Endometrium (tissue), 2 donors: ENCODE measurements around the gene DEAF1.
"Not testable (repeated sequence)": the region's sequence is repeated elsewhere in the genome, so short reads cannot be mapped to it uniquely, and the experiment has no call there.

ENCODE experiments used
- FAIRE-seq: peaks from 2 replicates; lab custom pipeline; 2012; peaks lifted over from hg19 to GRCh38; lab: Jason Lieb, UNC
- donor health status: control.
- donor health status: control.

The DEAF1 gene

GRCh38 chr11:678297-678696 is 16.7 kb downstream of the DEAF1 start:
- no peak for FAIRE-seq

DNA sequence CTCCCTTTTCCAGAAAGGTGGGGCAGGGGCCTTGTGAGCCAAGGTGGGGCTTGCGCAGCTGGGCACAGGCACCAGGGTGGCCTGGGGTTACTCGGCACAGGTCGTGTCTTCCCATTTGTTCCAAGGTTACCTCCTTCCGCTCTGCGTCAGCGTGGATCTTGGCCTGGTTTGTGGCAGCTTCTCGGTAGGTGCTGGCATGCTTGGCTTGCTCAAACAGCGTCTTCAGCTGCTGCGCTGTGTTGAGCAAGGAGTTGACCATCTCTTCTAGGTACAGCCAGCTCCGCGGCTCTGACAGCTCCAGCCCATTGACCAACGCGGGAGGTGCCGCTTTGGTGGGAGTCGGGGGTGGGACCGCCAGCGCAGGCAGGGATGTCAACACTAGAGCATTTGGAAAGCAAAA is 20.6 kb downstream of the DEAF1 start:
- FAIRE-seq: no peak

GRCh38 chr11:673866-674265 is 21.2 kb downstream of the DEAF1 start:
- FAIRE-seq: no peak

DNA sequence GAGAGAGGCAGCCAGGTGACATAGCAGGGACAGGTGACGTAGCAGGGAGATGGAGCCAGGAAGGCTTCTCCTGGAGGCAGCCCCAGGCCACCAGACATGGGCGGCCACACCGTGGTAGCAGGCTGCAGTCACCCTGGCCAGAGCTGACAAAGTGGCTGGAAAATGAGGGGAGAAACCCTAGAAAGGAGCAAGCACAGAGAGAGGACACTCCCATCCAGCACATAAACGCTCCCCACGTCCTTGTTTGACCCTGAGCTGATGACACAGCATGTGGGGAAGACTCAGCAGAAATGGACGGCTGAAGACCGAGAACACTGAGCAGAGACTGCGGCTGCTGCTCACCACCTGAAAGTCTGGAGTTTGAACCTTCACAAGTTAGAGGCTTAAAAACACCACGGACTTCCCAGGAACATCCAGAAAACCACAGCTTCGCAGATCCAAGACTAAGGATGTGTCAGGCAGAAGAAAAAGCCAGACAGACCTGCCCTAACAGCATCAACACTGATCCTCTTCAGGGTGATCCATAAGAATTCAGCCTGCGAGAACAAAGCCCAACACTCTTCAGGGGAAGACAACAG is 29.2 kb downstream of the DEAF1 start:
- FAIRE-seq: no peak

DNA sequence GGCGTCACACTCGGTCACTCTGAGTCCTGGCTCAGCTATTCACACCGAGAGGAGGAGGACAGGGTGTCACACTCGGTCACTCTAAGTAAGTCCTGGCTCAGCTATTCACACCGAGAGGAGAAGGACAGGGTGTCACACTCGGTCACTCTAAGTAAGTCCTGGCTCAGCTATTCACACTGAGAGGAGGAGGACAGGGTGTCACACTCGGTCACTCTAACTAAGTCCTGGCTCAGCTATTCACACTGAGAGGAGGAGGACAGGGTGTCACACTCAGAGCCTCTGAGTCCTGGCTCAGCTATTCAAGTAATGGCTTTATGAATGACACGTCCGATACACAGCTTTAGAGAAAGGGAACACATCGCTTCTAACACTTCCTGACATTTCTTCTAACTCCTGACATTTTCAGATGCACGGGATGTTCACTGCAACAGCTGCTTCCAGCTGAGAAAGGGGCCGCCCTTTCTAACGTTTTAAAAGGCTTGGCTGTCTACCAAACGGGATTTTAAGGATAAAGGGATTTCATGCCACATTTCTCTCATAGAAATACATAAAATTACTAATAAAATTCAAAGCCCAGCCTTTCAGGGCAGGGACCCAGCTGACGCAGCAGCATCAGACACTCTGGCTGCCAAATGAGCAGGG is 29.8 kb downstream of the DEAF1 start:
- FAIRE-seq: no peak

GRCh38 chr11:662689-663274 is 32.2 kb downstream of the DEAF1 start:
- FAIRE-seq: no peak

GRCh38 chr11:660681-661444 is 34.2 kb downstream of the DEAF1 start:
- no peak for FAIRE-seq

GRCh38 chr11:660281-660680 is 34.7 kb downstream of the DEAF1 start:
- no peak for FAIRE-seq

- FAIRE-seq: no peak
Measured at GRCh38 chr11:659532-660085, 35.4 kb downstream of the DEAF1 start.

DNA sequence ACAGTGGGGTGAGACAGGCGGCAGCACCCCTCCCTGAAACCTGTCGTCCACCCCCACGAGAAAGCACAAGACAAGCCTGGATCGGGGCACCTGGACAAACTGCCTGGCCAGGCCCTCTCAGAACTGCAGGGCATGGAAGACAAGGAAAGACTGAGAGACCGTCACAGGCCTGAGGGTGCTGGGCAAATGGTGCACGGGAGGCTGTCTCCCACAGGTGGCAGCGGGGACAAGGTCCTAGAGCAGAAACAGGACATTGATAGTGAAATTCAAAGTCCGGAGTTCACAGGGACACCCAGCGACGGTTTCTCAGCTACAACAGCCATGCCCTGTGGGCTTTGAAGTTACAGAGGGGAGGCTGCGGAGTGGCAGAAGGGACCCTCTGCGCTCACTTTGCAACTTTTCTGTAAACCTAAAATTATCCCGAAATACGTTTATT is 37.3 kb downstream of the DEAF1 start:
- FAIRE-seq: no peak

DNA sequence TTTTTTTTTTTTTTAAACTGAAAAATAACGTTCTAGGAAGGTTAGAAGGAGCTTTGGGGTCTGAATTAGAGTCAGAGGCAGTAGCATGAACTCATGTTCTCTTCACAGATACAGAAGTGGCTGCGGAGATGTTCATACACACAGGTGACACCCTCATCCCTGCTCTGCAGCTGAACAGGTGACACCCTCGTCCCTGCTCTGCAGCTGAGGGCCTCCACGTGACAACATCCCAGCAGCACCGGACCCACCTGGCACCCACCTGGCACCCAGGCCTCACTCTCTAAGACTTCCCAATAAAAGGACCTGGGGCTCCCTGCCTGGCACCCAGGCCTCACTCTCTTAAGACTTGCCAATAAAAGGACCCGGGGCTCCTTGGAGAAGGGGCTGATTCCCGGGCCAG is 38.2 kb downstream of the DEAF1 start:
- FAIRE-seq: no peak

GRCh38 chr11:656426-656825 is 38.6 kb downstream of the DEAF1 start:
- FAIRE-seq: no peak

GRCh38 chr11:655036-655726 is 39.8 kb downstream of the DEAF1 start:
- no peak for FAIRE-seq

GRCh38 chr11:654444-654843 is 40.6 kb downstream of the DEAF1 start:
- FAIRE-seq: not testable (repeated sequence)

- FAIRE-seq: no peak
Measured at GRCh38 chr11:653837-654236, 41.2 kb downstream of the DEAF1 start.

DNA sequence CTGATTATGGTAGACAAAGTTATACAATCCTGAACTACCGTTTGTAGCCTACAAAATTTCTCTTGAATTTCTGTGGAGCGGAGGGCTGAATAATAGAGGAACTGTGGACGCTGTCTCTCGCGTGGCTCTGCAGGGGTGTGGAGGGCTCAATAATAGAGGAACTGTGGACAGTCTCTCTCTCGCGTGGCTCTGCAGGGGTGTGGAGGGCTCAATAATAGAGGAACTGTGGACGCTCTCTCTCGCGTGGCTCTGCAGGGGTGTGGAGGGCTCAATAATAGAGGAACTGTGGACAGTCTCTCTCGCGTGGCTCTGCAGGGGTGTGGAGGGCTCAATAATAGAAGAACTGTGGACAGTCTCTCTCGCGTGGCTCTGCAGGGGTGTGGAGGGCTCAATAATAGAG is 41.9 kb downstream of the DEAF1 start:
- FAIRE-seq: not testable (repeated sequence)

- no peak for FAIRE-seq
Measured at GRCh38 chr11:650482-650881, 44.5 kb downstream of the DEAF1 start.

DNA sequence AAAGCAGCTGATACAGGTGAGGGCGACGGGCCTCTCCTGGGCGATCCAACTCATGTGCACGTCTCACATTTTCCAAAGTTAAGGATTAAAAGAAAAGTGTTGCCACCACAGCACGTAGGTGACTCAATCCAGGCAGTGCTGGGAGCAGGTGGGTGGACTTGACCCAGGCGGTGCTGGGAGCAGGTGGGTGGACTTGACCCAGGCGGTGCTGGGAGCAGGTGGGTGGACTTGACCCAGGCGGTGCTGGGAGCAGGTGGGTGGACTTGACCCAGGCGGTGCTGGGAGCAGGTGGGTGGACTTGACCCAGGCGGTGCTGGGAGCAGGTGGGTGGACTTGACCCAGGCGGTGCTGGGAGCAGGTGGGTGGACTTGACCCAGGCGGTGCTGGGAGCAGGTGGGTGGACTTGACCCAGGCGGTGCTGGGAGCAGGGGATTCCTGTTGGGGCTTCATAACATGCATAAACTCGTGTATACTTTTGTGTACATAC is 47.3 kb downstream of the DEAF1 start:
- not testable (repeated sequence) for FAIRE-seq

- FAIRE-seq: no peak
Measured at GRCh38 chr11:646214-646613, 48.8 kb downstream of the DEAF1 start.

- FAIRE-seq: no peak
Measured at GRCh38 chr11:645536-645935, 49.5 kb downstream of the DEAF1 start.

- FAIRE-seq: no peak
Measured at GRCh38 chr11:643849-644738, 50.9 kb downstream of the DEAF1 start.
